DOHH2 (cell line): ENCODE measurements around the gene ARHGEF33.
A peak's percentile ranks its signal among the peaks of the same experiment; 100 is the strongest.

Source experiments
- H3F3A ChIP-seq: fragments of 200-600 bp; sonication (generic), shearing (Covaris generic); 2 replicates; pipeline ENCODE4 v1.6.0; 2016; ENCODE audit warnings: antibody characterized with exemption, mild to moderate bottlenecking; ENCODE audit not compliant: control insufficient read depth, insufficient read depth
- H3K27ac ChIP-seq: fragments of 200-600 bp; sonication (generic); 2 replicates; pipeline ENCODE4 v1.5.1; 2014; ENCODE audit warnings: low read depth, mild to moderate bottlenecking, low read length, moderate library complexity
- H3K27me3 ChIP-seq: fragments of 200-600 bp; sonication (generic); 2 replicates; pipeline ENCODE4 v1.6.1; 2014; ENCODE audit warnings: mild to moderate bottlenecking, low read length, mixed read lengths; ENCODE audit not compliant: control insufficient read depth
- H3K36me3 ChIP-seq: fragments of 200-600 bp; sonication (generic); 2 replicates; pipeline ENCODE4 v1.6.1; 2014; ENCODE audit warnings: mild to moderate bottlenecking, low read length, moderate library complexity, mixed read lengths; ENCODE audit not compliant: control insufficient read depth
- H3K4me1 ChIP-seq: fragments of 200-600 bp; sonication (generic); 2 replicates; pipeline ENCODE4 v1.6.1; 2014; ENCODE audit warnings: mild to moderate bottlenecking, low read length, mixed read lengths; ENCODE audit not compliant: control insufficient read depth
- H3K4me2 ChIP-seq: fragments of 200-600 bp; sonication (generic); 2 replicates; pipeline ENCODE4 v1.6.0; 2014; ENCODE audit warnings: mild to moderate bottlenecking, low read length, moderate library complexity
- H3K4me3 ChIP-seq: fragments of 200-600 bp; sonication (generic); 2 replicates; pipeline ENCODE4 v1.5.1; 2014; ENCODE audit warnings: mild to moderate bottlenecking, low read length, mixed read lengths
- H3K79me2 ChIP-seq: fragments of 200-600 bp; sonication (generic); 2 replicates; pipeline ENCODE4 v1.6.1; 2014; ENCODE audit warnings: mild to moderate bottlenecking, low read length, mixed read lengths; ENCODE audit not compliant: control insufficient read depth
- H3K9me2 ChIP-seq: fragments of 200-600 bp; sonication (generic); replicated peaks from 2 replicates; pipeline ENCODE4 v1.6.1; 2014; ENCODE audit warnings: mild to moderate bottlenecking, low read length, mixed read lengths; ENCODE audit not compliant: control insufficient read depth
- H3K9me3 ChIP-seq: fragments of 200-600 bp; sonication (generic); 2 replicates; pipeline ENCODE4 v1.6.1; 2014; ENCODE audit warnings: antibody characterized with exemption, low read length, mixed read lengths; ENCODE audit not compliant: control insufficient read depth, insufficient read depth
- H4K20me1 ChIP-seq: fragments of 200-600 bp; sonication (generic); 2 replicates; pipeline ENCODE4 v1.6.0; 2014; ENCODE audit warnings: low read depth, mild to moderate bottlenecking, antibody characterized with exemption, low read length, moderate library complexity; ENCODE audit not compliant: control insufficient read depth, insufficient read depth
- CTCF ChIP-seq: fragments of 200-600 bp; sonication (generic); IDR thresholded peaks from one replicate; pipeline ENCODE4 v1.5.1; 2014; ENCODE audit warnings: antibody characterized with exemption, mild to moderate bottlenecking, low read depth, low read length; ENCODE audit not compliant: poor library complexity, severe bottlenecking
- EZH2phosphoT487 ChIP-seq: fragments of 200-600 bp; sonication (generic); IDR thresholded peaks from 2 replicates; pipeline ENCODE4 v1.6.1; 2017; ENCODE audit warnings: borderline replicate concordance, mild to moderate bottlenecking, antibody characterized with exemption, low read length, moderate library complexity, mixed read lengths

Gene ARHGEF33

GRCh38 chr2:38871432-38871831 is 18.2 kb upstream of the ARHGEF33 start:
- TF ChIP-seq CTCF (no peak), EZH2phosphoT487 (no peak)

DNA sequence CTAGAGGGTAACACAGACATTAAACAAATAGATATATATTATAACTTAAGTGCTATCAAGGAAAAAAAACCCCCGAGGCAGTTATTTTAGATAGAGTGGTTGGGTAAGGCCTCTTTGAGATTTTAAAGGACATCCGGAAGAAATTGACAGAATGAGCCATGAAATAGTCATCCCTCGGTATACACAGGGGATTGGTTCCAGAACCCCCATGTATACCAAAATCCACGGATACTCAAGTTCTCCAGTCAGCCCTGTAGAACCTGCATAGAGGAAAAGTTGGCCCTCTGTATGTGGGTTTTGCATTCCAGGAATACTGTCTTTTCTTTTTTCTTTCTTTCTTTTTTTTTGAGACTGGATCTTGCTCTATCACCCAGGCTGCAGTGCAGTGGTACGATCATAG is 15.9 kb upstream of the ARHGEF33 start:
- Histone ChIP-seq H3K27me3 (no peaks in the 10 kb centered on the region), H3K4me2 (no peak overlapping the region), H3K36me3 (no peaks in the 10 kb centered on the region), H3K4me1 (peaks cover 13% of the 10 kb centered on the region), H3K4me3 (no peak overlapping the region), H3K79me2 (peaks cover 19% of the 10 kb centered on the region), H3K9me3 (no peaks in the 10 kb centered on the region), H4K20me1 (no peaks in the 10 kb centered on the region), H3K9me2 (no peaks in the 10 kb centered on the region), H3F3A (no peaks in the 10 kb centered on the region), H3K27ac (no peak overlapping the region)
- no peak for TF ChIP-seq EZH2phosphoT487
- no peak for TF ChIP-seq CTCF

More at GRCh38 chr2:38871432-38871831, 18.2 kb upstream of the ARHGEF33 start:
- Histone ChIP-seq H3K4me2 (no peak overlapping the region), H3K27ac (no peak overlapping the region), H3F3A (no peaks in the 10 kb centered on the region), H3K27me3 (no peaks in the 10 kb centered on the region), H3K9me2 (no peaks in the 10 kb centered on the region), H3K9me3 (no peaks in the 10 kb centered on the region), H3K4me3 (no peak overlapping the region), H4K20me1 (no peaks in the 10 kb centered on the region), H3K79me2 (peaks cover 19% of the 10 kb centered on the region), H3K36me3 (no peaks in the 10 kb centered on the region), H3K4me1 (peaks cover 11% of the 10 kb centered on the region)

GRCh38 chr2:38875227-38875575 is 14.5 kb upstream of the ARHGEF33 start:
- Histone ChIP-seq H3K36me3 (no peaks in the 10 kb centered on the region), H3K4me2 (peak overlapping the region; percentile 91), H3K4me1 (peaks cover 13% of the 10 kb centered on the region), H3K4me3 (peak overlapping the region; percentile 90), H4K20me1 (no peaks in the 10 kb centered on the region), H3K27me3 (no peaks in the 10 kb centered on the region), H3K9me3 (no peaks in the 10 kb centered on the region), H3K27ac (no peak overlapping the region), H3K9me2 (no peaks in the 10 kb centered on the region), H3K79me2 (peaks cover 16% of the 10 kb centered on the region), H3F3A (no peaks in the 10 kb centered on the region)
- no peak for TF ChIP-seq CTCF
- TF ChIP-seq EZH2phosphoT487 = no peak
